ENCODE data around the gene DCAF6. TPM values are rescaled to one million over a fixed set of nuclear protein-coding genes. Genes with fewer than 3 reads are reported as not detected.

The DCAF6 gene
- total RNA-seq, 2 donors from 2014 or later: 30.7 to 42.8 TPM

DNA sequence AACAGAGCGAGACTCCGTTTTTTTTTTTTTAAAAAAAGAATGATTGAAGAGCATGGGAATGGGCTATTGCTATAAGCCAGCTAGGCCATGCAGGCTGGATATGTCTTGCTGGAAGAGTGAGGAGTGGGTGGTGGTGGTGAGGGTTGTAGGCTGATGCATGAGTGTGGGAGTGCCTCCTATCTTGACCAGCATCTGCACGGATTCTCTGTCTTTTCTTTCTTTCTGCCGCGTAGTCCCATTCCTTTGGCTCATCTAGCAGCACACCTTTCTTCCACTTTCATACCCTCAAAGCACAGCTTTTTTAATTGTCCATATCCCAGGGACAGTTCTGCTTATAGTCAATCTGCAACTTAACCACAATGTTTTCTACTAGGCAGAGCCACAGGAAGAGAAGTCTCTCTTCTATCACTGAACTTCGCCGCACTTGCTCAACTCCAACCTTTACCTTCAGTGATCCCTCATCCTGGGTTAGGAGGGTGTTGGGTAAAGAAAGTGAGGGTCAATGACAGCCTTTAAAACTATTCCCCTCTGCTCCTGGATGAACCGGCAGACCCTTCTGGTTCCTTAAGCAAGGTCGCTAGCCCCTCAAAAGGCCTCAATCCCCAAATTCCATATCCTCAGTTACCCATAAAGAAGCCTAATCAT lies 37.8 kb upstream of the DCAF6 start:
- 88 to 92% methylated on average over 9 of the region's 9 CpGs for WGBS, 2 donors
- TF ChIP-seq, protein P1, sequence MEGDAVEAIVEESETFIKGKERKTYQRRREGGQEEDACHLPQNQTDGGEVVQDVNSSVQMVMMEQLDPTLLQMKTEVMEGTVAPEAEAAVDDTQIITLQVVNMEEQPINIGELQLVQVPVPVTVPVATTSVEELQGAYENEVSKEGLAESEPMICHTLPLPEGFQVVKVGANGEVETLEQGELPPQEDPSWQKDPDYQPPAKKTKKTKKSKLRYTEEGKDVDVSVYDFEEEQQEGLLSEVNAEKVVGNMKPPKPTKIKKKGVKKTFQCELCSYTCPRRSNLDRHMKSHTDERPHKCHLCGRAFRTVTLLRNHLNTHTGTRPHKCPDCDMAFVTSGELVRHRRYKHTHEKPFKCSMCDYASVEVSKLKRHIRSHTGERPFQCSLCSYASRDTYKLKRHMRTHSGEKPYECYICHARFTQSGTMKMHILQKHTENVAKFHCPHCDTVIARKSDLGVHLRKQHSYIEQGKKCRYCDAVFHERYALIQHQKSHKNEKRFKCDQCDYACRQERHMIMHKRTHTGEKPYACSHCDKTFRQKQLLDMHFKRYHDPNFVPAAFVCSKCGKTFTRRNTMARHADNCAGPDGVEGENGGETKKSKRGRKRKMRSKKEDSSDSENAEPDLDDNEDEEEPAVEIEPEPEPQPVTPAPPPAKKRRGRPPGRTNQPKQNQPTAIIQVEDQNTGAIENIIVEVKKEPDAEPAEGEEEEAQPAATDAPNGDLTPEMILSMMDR (IDR thresholded peaks at IDR 0.05): no peak
- no peak for TF ChIP-seq POLR2A (IDR thresholded peaks at IDR 0.05)
- no peaks in the 10 kb centered on the region for H3K36me3 ChIP-seq (replicated peaks in 1 of 2; ENCODE audit: insufficient read depth in 1 of 2, low read depth in 2 of 2)
- intact Hi-C loops (cut with DNase I): no loop called here
- H3K27ac ChIP-seq: no peak overlapping the region
- H3K4me3 ChIP-seq: no peak overlapping the region
- ATAC-seq (no peak), DNase-seq (no peak)
- no peaks in the 10 kb centered on the region for H3K9me3 ChIP-seq
- peaks cover 6% of the 10 kb centered on the region for H3K4me1 ChIP-seq
- H3K27me3 ChIP-seq: no peaks in the 10 kb centered on the region

DNA sequence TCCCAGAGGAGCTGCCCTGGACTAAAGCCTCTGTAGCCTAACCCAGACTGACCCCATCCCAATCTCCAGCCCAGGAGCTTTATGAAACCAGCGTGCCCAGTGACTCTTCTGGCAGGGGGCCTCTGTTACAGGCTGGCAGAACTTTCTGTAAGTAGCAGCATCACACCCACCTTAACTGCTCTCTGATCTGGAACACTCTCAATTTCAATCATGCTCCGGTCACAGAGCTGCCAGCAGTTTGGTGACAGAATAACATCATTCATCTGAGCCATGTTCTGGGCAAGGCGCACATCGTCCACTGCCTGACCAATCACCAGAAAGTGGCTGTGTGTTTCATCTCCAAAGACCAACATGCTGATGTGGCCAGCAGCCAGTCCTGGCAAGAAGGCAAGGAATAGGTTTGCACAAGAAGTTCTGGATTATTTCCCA lies 37.2 kb upstream of the DCAF6 start:
- ATAC-seq (no peak), DNase-seq (peak in 3 of 4 donors; percentile 43 to 64 (median 54))
- no peak overlapping the region for H3K27ac ChIP-seq
- no peaks in the 10 kb centered on the region for H3K36me3 ChIP-seq (replicated peaks in 1 of 2; ENCODE audit: insufficient read depth in 1 of 2, low read depth in 2 of 2)
- no peaks in the 10 kb centered on the region for H3K27me3 ChIP-seq
- WGBS, 2 donors: 34 to 41% methylated on average over 3 to 4 of the region's 4 CpGs
- intact Hi-C loops (cut with DNase I): no loop called here
- TF ChIP-seq POLR2A (IDR thresholded peaks at IDR 0.05): no peak
- TF ChIP-seq, protein P1 (IDR thresholded peaks at IDR 0.05): no peak
- peaks cover 6% of the 10 kb centered on the region for H3K4me1 ChIP-seq
- no peaks in the 10 kb centered on the region for H3K9me3 ChIP-seq
- H3K4me3 ChIP-seq: no peak overlapping the region

DNA sequence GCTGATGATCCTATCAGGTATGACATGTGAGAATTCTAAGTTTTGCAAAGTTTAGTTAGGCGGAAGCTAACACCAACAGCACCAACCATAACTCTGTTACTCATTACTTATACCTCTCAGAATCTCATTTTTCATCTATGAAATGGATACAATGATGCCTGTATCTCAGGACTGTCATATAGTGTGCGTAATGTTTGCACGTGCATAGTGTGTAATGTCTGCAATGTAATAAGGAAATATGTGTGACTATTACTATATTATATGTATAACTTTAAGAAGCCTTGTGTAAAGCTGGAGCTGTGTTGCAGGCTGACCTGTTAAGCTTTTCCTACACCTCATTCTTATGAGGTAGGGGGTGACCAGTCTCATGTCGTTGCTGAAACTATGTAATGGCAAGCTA lies 35.6 kb upstream of the DCAF6 start:
- no peak overlapping the region for H3K27ac ChIP-seq
- no peaks in the 10 kb centered on the region for H3K27me3 ChIP-seq
- 85 to 86% methylated on average over 4 of the region's 4 CpGs for WGBS, 2 donors
- no peaks in the 10 kb centered on the region for H3K9me3 ChIP-seq
- intact Hi-C loops (cut with DNase I): no loop called here
- H3K4me1 ChIP-seq: peaks cover 6% of the 10 kb centered on the region
- no peak overlapping the region for H3K4me3 ChIP-seq
- no peak for ATAC-seq
- TF ChIP-seq POLR2A (IDR thresholded peaks at IDR 0.05): no peak
- TF ChIP-seq, protein P1 (IDR thresholded peaks at IDR 0.05): no peak
- no peaks in the 10 kb centered on the region for H3K36me3 ChIP-seq (replicated peaks in 1 of 2; ENCODE audit: insufficient read depth in 1 of 2, low read depth in 2 of 2)
- DNase-seq: no peak

DNA sequence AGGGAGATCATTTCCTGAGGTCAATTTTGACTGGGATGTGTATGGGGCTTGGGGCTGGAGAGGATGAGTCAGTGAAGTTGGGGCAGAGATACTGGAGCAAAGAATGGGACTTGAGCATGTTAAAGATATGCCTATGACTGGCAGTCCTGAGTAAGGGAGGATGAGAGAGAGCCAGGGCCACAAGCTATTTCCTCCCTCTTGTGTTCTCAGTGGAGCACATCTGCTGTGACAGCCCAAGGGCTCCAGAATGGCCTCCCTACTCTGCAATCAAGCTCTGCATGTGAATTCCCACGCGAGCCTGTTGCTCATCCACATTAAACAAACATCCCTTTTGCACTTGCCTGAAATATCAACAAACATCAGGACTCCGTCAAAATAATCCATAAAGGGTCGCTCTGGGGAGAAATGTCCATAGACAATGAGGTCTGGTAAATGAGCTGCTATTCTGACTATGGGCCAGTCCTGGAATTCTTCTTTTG lies 31.8 kb upstream of the DCAF6 start:
- Histone ChIP-seq H3K9me3 (no peaks in the 10 kb centered on the region), H3K36me3 (replicated peaks in 1 of 2; ENCODE audit: insufficient read depth in 1 of 2, low read depth in 2 of 2) (no peaks in the 10 kb centered on the region), H3K4me1 (no peaks in the 10 kb centered on the region), H3K4me3 (no peak overlapping the region), H3K27ac (no peak overlapping the region), H3K27me3 (no peaks in the 10 kb centered on the region)
- WGBS, 2 donors: 59 to 70% methylated on average over 4 of the region's 4 CpGs
- DNase-seq (no peak), ATAC-seq (no peak)
- intact Hi-C loops (cut with DNase I): no loop called here
- TF ChIP-seq POLR2A (IDR thresholded peaks at IDR 0.05): no peak
- TF ChIP-seq, protein P1 (IDR thresholded peaks at IDR 0.05): no peak

DNA sequence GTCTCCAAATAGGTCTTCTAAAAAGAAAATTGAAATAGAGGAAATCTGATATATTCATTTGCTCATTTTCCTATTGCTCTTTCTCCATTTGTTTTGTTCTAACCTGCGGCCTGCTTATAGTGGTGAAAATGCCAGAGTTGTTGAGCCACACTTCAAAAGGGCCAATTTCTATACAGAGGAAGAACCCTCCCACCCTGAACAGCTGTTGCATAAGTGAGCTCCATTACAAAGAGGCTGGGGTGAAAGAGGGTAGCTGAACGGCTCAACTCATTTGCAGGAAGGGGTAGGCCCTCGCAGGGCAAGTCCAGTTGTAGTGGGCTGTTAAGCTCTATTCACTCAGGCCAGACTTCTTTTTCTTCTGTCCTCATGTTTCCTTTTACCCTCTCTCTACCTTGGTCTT lies 31.3 kb upstream of the DCAF6 start:
- no peak overlapping the region for H3K4me3 ChIP-seq
- intact Hi-C loops (cut with DNase I): no loop called here
- ATAC-seq (no peak), DNase-seq (no peak)
- H3K9me3 ChIP-seq: no peaks in the 10 kb centered on the region
- H3K4me1 ChIP-seq: no peaks in the 10 kb centered on the region
- no peaks in the 10 kb centered on the region for H3K36me3 ChIP-seq (replicated peaks in 1 of 2; ENCODE audit: insufficient read depth in 1 of 2, low read depth in 2 of 2)
- no peak for TF ChIP-seq POLR2A (IDR thresholded peaks at IDR 0.05)
- TF ChIP-seq, protein P1 (IDR thresholded peaks at IDR 0.05): no peak
- no peaks in the 10 kb centered on the region for H3K27me3 ChIP-seq
- no peak overlapping the region for H3K27ac ChIP-seq
- 85 to 94% methylated on average over 3 of the region's 3 CpGs for WGBS, 2 donors
